H1 (cell line): ENCODE data around the gene HSF5.

Source experiments
- BRCA1 ChIP-seq: IDR thresholded peaks from 2 replicates; pipeline ENCODE4 v1.6.1; 2012; ENCODE audit warnings: low read depth, low read length, improper control_type of control experiment
- EP300 ChIP-seq, 2 experiments: IDR thresholded peaks; 1 replicate in 1 of 2; 2 replicates in 1 of 2; pipeline ENCODE4 v1.6.1; 2011 to 2012; ENCODE audit warnings: low read depth in 2 of 2, low read length in 2 of 2, mild to moderate bottlenecking in 2 of 2, borderline replicate concordance in 1 of 2, inconsistent platforms in 1 of 2, moderate library complexity in 1 of 2
- EZH2 ChIP-seq: fragments of 200-600 bp; sonication (generic); IDR thresholded peaks from 2 replicates; pipeline ENCODE4 v1.7.1; 2012; ENCODE audit warnings: low read depth, mild to moderate bottlenecking, moderate library complexity, low read length, inconsistent platforms; ENCODE audit not compliant: severe bottlenecking
- POLR2AphosphoS5 ChIP-seq: IDR thresholded peaks from 2 replicates; pipeline ENCODE4 v1.6.1; 2011; ENCODE audit warnings: low read depth, low read length
- RAD21 ChIP-seq, 2 experiments: IDR thresholded peaks in 1 of 2; conservative IDR thresholded peaks in 1 of 2; 2 replicates each; pipeline ENCODE4 v1.6.1; 2011; ENCODE audit warnings: low read depth in 2 of 2, low read length in 2 of 2, improper control_type of control experiment in 1 of 2, inconsistent platforms in 1 of 2, mild to moderate bottlenecking in 1 of 2, moderate library complexity in 1 of 2
- RXRA ChIP-seq: IDR thresholded peaks from 2 replicates; pipeline ENCODE4 v1.6.1; 2011; ENCODE audit warnings: low read depth, mild to moderate bottlenecking, low read length, moderate library complexity; ENCODE audit not compliant: insufficient read depth
- TAF1 ChIP-seq: IDR thresholded peaks from 2 replicates; pipeline ENCODE4 v1.6.1; 2011; ENCODE audit warnings: mild to moderate bottlenecking, low read depth, low read length
- YY1 ChIP-seq: IDR thresholded peaks from 2 replicates; pipeline ENCODE4 v1.6.1; 2011; ENCODE audit warnings: low read depth, mild to moderate bottlenecking, low read length
- TF ChIP-seq, protein P1 (sequence below): IDR thresholded peaks from 2 replicates; pipeline ENCODE4 v1.6.1; 2012; ENCODE audit warnings: inconsistent platforms
- TF ChIP-seq, protein P2 (sequence below), 3 experiments: IDR thresholded peaks; 1 replicate in 2 of 3; 2 replicates in 1 of 3; pipeline versions ENCODE4 v1.5.1 to v1.6.1; 2011; ENCODE audit warnings: low read length in 3 of 3, mild to moderate bottlenecking in 3 of 3, inconsistent platforms in 2 of 3, low read depth in 1 of 3, moderate library complexity in 1 of 3; ENCODE audit not compliant: insufficient read depth in 1 of 3; ENCODE audit errors: control extremely low read depth in 1 of 3
- TF ChIP-seq, protein P3 (sequence below): IDR thresholded peaks from 2 replicates; pipeline ENCODE4 v1.6.1; 2012; ENCODE audit warnings: low read length, inconsistent platforms
- TF ChIP-seq, protein P4 (sequence below): IDR thresholded peaks from 2 replicates; pipeline ENCODE4 v1.6.1; 2012; ENCODE audit warnings: inconsistent platforms

DNA sequence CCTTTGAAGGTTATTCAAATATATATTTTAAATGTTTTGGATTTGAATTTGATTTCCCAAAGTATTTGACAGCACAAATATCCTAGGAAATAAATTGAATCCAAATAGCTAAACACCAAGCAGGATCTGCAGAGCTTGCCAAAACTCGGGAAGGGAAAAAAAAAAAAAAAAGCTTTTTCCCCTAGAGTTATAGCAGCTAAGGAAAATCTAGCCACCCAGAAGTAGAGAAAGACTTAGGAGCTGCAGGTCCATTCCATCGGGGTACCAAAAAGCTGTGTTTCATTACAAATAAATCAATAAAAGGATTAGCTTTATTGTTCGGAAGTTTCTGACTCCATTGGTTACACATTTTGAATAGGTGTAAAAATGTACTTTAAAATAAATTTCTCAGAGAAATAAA is 19.3 kb downstream of the HSF5 start:
- TF ChIP-seq, protein P1, sequence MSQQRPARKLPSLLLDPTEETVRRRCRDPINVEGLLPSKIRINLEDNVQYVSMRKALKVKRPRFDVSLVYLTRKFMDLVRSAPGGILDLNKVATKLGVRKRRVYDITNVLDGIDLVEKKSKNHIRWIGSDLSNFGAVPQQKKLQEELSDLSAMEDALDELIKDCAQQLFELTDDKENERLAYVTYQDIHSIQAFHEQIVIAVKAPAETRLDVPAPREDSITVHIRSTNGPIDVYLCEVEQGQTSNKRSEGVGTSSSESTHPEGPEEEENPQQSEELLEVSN: no peak
- TF ChIP-seq, protein P2, sequence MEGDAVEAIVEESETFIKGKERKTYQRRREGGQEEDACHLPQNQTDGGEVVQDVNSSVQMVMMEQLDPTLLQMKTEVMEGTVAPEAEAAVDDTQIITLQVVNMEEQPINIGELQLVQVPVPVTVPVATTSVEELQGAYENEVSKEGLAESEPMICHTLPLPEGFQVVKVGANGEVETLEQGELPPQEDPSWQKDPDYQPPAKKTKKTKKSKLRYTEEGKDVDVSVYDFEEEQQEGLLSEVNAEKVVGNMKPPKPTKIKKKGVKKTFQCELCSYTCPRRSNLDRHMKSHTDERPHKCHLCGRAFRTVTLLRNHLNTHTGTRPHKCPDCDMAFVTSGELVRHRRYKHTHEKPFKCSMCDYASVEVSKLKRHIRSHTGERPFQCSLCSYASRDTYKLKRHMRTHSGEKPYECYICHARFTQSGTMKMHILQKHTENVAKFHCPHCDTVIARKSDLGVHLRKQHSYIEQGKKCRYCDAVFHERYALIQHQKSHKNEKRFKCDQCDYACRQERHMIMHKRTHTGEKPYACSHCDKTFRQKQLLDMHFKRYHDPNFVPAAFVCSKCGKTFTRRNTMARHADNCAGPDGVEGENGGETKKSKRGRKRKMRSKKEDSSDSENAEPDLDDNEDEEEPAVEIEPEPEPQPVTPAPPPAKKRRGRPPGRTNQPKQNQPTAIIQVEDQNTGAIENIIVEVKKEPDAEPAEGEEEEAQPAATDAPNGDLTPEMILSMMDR (IDR thresholded peaks at IDR 0.05; ENCODE audit: control extremely low read depth in 1 of 3, insufficient read depth in 1 of 3, low read depth in 1 of 3, low read length in 3 of 3): no peak
- TF ChIP-seq TAF1: no peak
- TF ChIP-seq EP300 (IDR thresholded peaks at IDR 0.05; ENCODE audit: borderline replicate concordance in 1 of 2, low read depth in 2 of 2, low read length in 2 of 2): no peak
- TF ChIP-seq YY1: no peak
- no peak for TF ChIP-seq RXRA
- TF ChIP-seq EZH2: no peak
- TF ChIP-seq, protein P3, sequence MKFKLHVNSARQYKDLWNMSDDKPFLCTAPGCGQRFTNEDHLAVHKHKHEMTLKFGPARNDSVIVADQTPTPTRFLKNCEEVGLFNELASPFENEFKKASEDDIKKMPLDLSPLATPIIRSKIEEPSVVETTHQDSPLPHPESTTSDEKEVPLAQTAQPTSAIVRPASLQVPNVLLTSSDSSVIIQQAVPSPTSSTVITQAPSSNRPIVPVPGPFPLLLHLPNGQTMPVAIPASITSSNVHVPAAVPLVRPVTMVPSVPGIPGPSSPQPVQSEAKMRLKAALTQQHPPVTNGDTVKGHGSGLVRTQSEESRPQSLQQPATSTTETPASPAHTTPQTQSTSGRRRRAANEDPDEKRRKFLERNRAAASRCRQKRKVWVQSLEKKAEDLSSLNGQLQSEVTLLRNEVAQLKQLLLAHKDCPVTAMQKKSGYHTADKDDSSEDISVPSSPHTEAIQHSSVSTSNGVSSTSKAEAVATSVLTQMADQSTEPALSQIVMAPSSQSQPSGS: no peak
- TF ChIP-seq BRCA1: no peak
- no peak for TF ChIP-seq POLR2AphosphoS5
- no peak for TF ChIP-seq RAD21 (IDR thresholded peaks at IDR 0.05 in 1 of 2, conservative IDR thresholded peaks at IDR 0.05 in 1 of 2; ENCODE audit: low read depth in 2 of 2, low read length in 2 of 2)
- TF ChIP-seq, protein P4, sequence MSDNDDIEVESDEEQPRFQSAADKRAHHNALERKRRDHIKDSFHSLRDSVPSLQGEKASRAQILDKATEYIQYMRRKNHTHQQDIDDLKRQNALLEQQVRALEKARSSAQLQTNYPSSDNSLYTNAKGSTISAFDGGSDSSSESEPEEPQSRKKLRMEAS: no peak
